Kidney (tissue), 14 donors: Measurements from ENCODE around the gene BUB1. TPM values are rescaled to one million over a fixed set of nuclear protein-coding genes. Genes with fewer than 3 reads are reported as not detected.
A peak's percentile ranks its signal among the peaks of the same experiment; 100 is the strongest.

Experiments used
- DNase-seq, 5 donors: peaks; one replicate each; pipeline ENCODE4 v3.0.0-alpha.2; 2013 to 2020
- FAIRE-seq: peaks from 2 replicates; lab custom pipeline; 2012; peaks lifted over from hg19 to GRCh38; lab: Jason Lieb, UNC
- H3K27ac ChIP-seq, 2 donors: one replicate each; pipeline ENCODE4 v1.7.0; 2013; ENCODE audit warnings: low read depth in 2 of 2, low read length in 2 of 2, inconsistent platforms in 1 of 2
- H3K27me3 ChIP-seq: one replicate; pipeline ENCODE4 v1.7.1; 2013; ENCODE audit warnings: low read length, inconsistent platforms; ENCODE audit not compliant: control insufficient read depth, insufficient read depth
- H3K36me3 ChIP-seq, 3 donors: one replicate each; pipeline versions ENCODE4 v1.7.0 to v1.7.1; 2013; ENCODE audit warnings: low read length in 3 of 3, control low read depth in 1 of 3, inconsistent platforms in 1 of 3; ENCODE audit not compliant: insufficient read depth in 3 of 3, control insufficient read depth in 2 of 3
- H3K4me1 ChIP-seq, 3 donors: one replicate each; pipeline versions ENCODE4 v1.7.0 to v1.7.1; 2013; ENCODE audit warnings: low read length in 3 of 3, inconsistent platforms in 1 of 3, low read depth in 1 of 3; ENCODE audit not compliant: control insufficient read depth in 2 of 3, insufficient read depth in 2 of 3
- H3K4me3 ChIP-seq, 3 donors: one replicate each; pipeline versions ENCODE4 v1.7.0 to v1.8.1; 2013; ENCODE audit warnings: low read length in 3 of 3, control low read depth in 1 of 3, inconsistent platforms in 1 of 3
- H3K9ac ChIP-seq, 3 donors: one replicate each; pipeline versions ENCODE4 v1.7.0 to v1.7.1; 2013; ENCODE audit warnings: low read length in 3 of 3, control low read depth in 1 of 3, inconsistent platforms in 1 of 3
- H3K9me3 ChIP-seq, 3 donors: one replicate each; pipeline versions ENCODE4 v1.7.0 to v1.7.1; 2013; ENCODE audit warnings: low read length in 3 of 3, control low read depth in 1 of 3, inconsistent platforms in 1 of 3; ENCODE audit not compliant: control insufficient read depth in 2 of 3, insufficient read depth in 1 of 3
- intact Hi-C: fragments of 100-400 bp; cut with DNase I; formaldehyde crosslinking; loops from one replicate; pipeline ENCODE4 v1.11.1; 2022
- polyA plus RNA-seq: library from polyadenylated mRNA; stranded (reverse); fragments of 350-450 nt; fragmentation: Illumina TruSeq; extraction: RNeasy Lipid Tissue Mini Kit (QIAGEN cat#74804); gene quantifications from one replicate; pipeline ENCODE4 v1.2.3, GENCODE V29; 2014; ENCODE audit warnings: low read depth, low replicate concordance; ENCODE audit not compliant: insufficient read depth
- total RNA-seq: library from RNA; stranded (reverse); fragmentation: NEBNext Ultra II Directional; extraction: Animal tissue kit (Norgen Biotek cat#: 25700); gene quantifications from one replicate; pipeline ENCODE4 v1.2.1, GENCODE V29; 2021
- TF ChIP-seq, protein P1 (sequence below): IDR thresholded peaks from 3 replicates; pipeline ENCODE4 v1.5.1; 2012; ENCODE audit warnings: mild to moderate bottlenecking, moderate library complexity, borderline replicate concordance; ENCODE audit not compliant: insufficient read depth; ENCODE audit errors: extremely low read depth
- donor health status: control.
- donor health status: control.
- donor health status: control.
- donor health status: control.
- donor health status: control.
- donor health status: DM: yes; HTN: yes; CAD: no.
- donor health status: Normal renal cell carcinoma (clear cell type).

BUB1 gene
- total and polyA plus RNA-seq, 2 donors from 2014 or later, result 0.15 to 1.8 TPM

DNA sequence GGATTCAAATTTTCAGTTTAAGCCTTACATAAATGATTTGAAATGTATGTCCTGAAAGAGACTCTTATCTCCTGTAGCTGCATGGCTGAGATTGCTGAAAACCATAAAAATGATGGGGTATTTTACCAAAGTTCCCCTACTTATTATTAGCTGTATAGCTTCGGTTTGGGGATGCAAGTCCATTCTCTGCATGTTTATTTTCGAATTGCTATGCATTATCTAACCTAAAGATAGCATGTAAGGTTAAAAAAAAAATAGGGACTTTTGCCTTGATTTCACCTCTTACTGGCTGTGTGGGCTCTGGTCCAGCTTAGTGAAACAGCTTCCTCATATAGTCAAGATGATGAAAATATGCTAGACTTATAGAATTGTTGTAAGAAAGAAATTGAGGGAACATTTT lies 40.5 kb upstream of the BUB1 start:
- Histone ChIP-seq H3K36me3 (no peaks in the 10 kb centered on the region), H3K27ac (no peak overlapping the region), H3K4me3 (no peak overlapping the region), H3K9me3 (no peaks in the 10 kb centered on the region), H3K9ac (no peak overlapping the region), H3K4me1 (peaks cover 0 to 6% (median 0%) of the 10 kb centered on the region in 3 donors), H3K27me3 (no peaks in the 10 kb centered on the region)
- TF ChIP-seq, protein P1, sequence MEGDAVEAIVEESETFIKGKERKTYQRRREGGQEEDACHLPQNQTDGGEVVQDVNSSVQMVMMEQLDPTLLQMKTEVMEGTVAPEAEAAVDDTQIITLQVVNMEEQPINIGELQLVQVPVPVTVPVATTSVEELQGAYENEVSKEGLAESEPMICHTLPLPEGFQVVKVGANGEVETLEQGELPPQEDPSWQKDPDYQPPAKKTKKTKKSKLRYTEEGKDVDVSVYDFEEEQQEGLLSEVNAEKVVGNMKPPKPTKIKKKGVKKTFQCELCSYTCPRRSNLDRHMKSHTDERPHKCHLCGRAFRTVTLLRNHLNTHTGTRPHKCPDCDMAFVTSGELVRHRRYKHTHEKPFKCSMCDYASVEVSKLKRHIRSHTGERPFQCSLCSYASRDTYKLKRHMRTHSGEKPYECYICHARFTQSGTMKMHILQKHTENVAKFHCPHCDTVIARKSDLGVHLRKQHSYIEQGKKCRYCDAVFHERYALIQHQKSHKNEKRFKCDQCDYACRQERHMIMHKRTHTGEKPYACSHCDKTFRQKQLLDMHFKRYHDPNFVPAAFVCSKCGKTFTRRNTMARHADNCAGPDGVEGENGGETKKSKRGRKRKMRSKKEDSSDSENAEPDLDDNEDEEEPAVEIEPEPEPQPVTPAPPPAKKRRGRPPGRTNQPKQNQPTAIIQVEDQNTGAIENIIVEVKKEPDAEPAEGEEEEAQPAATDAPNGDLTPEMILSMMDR, result no peak
- intact Hi-C loops, result no loop called here
- FAIRE-seq (no peak), DNase-seq (no peak)

GRCh38 chr2:110717734-110718133 lies 39.9 kb upstream of the BUB1 start:
- FAIRE-seq (no peak), DNase-seq (peak in 2 of 5 donors; percentile 21 to 58)
- no peak overlapping the region for H3K9ac ChIP-seq

DNA sequence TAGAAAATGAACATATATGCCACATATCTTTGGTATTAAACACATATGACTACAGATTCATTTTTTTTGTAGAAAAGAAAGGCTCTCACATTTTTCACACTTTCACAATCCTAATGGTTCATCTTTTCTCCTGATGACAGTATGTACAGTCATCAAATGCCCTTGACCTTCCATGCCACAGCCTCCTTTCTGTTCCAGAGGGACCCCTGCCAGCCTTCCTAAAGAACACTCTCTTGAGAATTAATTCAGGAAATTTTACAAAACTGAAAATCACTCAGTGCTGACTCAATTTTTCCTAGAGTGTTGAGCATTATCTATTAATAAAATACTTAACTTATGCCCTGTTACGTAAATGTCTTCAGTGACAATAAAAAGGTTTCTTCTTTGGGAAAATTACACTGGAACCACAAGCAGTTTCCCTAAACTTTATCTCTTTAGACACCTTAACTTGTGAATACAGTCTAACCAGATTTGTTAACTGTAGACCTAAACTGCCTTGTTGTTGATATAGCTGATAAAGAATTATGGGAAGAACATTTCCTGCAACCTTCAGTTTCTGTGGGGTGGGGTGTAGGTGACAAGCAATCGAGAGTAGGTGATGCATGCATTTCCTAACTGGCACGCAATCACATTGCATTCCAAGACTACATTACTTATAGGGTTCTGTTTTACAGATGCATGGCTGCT lies 39.2 kb upstream of the BUB1 start:
- DNase-seq (no peak), FAIRE-seq (no peak)
- H3K27ac ChIP-seq, result no peak overlapping the region
- TF ChIP-seq, protein P1, result no peak
- no peaks in the 10 kb centered on the region for H3K27me3 ChIP-seq
- intact Hi-C loops, result no loop called here
- H3K36me3 ChIP-seq, result no peaks in the 10 kb centered on the region
- H3K9me3 ChIP-seq, result no peaks in the 10 kb centered on the region
- H3K4me3 ChIP-seq, result no peak overlapping the region
- no peak overlapping the region for H3K9ac ChIP-seq
- H3K4me1 ChIP-seq, result peaks cover 0 to 6% (median 0%) of the 10 kb centered on the region in 3 donors

More at GRCh38 chr2:110717734-110718133, 39.9 kb upstream of the BUB1 start:
- Histone ChIP-seq H3K4me3 (no peak overlapping the region), H3K27ac (no peak overlapping the region), H3K27me3 (no peaks in the 10 kb centered on the region), H3K36me3 (no peaks in the 10 kb centered on the region), H3K9me3 (no peaks in the 10 kb centered on the region), H3K4me1 (peaks cover 0 to 6% (median 0%) of the 10 kb centered on the region in 3 donors)
- intact Hi-C loops, result no loop called here
- TF ChIP-seq, protein P1, result no peak
